GM06990 (cell line): Measurements from ENCODE around the gene CENPO.
"Not testable (repeated sequence)": the region's sequence is repeated elsewhere in the genome, so short reads cannot be mapped to it uniquely, and the experiment has no call there.

ENCODE experiments used
- DNase-seq: peaks from one replicate; pipeline ENCODE4 v3.0.0-alpha.2; 2011; ENCODE audit not compliant: insufficient read length; ENCODE audit errors: extremely low read depth
- H3K27me3 ChIP-seq: replicated peaks from 2 replicates; pipeline ENCODE4 v1.6.0; 2011; ENCODE audit warnings: low read length; ENCODE audit not compliant: control insufficient read depth, insufficient read depth
- H3K36me3 ChIP-seq: 2 replicates; pipeline ENCODE4 v1.5.1; 2011; ENCODE audit warnings: low read length; ENCODE audit not compliant: control insufficient read depth, insufficient read depth
- H3K4me3 ChIP-seq: replicated peaks from 2 replicates; pipeline ENCODE4 v1.5.1; 2011; ENCODE audit warnings: low read depth, mild to moderate bottlenecking, control low read depth, low read length
- TF ChIP-seq, protein P1 (sequence below): IDR thresholded peaks from 2 replicates; pipeline ENCODE4 v1.5.1; 2011; ENCODE audit warnings: low read length, control low read depth, mild to moderate bottlenecking, inconsistent platforms; ENCODE audit not compliant: insufficient read depth, poor library complexity, severe bottlenecking

The CENPO gene

DNA sequence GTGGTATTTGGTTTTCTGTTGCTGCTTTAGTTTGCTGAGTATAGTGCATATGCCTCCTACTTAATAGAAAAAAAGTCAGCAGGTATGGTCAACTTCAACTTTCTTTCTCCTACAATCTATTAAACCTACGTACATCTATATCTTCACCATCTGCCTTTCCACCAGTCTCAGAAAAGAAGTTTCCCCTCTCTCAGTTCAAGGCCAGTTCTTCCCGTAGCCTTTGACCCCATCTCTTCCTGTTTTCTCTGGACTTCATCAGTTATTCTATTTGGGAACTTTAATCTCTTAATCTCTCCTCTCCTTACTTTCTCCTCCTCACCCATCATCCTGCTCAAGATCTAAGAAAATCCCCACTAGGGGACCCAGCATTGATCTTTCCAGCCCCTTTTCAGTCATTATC is 5.7 kb upstream of the CENPO start:
- Histone ChIP-seq H3K27me3 (no peaks in the 10 kb centered on the region), H3K36me3 (no peaks in the 10 kb centered on the region), H3K4me3 (no peak overlapping the region)
- TF ChIP-seq, protein P1, sequence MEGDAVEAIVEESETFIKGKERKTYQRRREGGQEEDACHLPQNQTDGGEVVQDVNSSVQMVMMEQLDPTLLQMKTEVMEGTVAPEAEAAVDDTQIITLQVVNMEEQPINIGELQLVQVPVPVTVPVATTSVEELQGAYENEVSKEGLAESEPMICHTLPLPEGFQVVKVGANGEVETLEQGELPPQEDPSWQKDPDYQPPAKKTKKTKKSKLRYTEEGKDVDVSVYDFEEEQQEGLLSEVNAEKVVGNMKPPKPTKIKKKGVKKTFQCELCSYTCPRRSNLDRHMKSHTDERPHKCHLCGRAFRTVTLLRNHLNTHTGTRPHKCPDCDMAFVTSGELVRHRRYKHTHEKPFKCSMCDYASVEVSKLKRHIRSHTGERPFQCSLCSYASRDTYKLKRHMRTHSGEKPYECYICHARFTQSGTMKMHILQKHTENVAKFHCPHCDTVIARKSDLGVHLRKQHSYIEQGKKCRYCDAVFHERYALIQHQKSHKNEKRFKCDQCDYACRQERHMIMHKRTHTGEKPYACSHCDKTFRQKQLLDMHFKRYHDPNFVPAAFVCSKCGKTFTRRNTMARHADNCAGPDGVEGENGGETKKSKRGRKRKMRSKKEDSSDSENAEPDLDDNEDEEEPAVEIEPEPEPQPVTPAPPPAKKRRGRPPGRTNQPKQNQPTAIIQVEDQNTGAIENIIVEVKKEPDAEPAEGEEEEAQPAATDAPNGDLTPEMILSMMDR = no peak
- DNase-seq = no peak

- no peak for DNase-seq
- Histone ChIP-seq H3K36me3 (no peaks in the 10 kb centered on the region), H3K27me3 (no peaks in the 10 kb centered on the region), H3K4me3 (no peak overlapping the region)
- TF ChIP-seq, protein P1 = no peak
These were observed 4.4 kb upstream of the CENPO start for GRCh38 chr2:24788816-24789215.

DNA sequence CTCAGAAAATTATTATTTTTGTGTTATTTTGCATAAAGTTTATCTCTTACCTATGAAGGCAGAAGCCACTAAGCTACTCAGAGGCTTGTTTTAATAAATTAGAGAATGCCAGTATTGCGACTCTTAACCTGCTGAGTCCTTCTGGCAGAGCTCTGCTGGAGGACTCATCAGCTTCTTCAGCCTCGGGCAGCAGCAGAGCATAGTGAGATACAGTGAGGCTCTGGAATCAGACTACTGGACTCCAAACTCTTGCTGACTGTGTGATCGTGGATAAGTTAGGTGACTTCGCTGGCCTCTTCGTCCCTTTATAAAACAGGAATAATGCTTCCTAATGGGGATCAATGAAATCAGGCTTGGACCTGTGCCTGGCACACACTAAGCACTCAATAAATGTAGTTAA is 1.8 kb upstream of the CENPO start:
- TF ChIP-seq, protein P1 = no peak
- DNase-seq = no peak
- H3K27me3 ChIP-seq = no peaks in the 10 kb centered on the region
- H3K36me3 ChIP-seq = no peaks in the 10 kb centered on the region
- no peak overlapping the region for H3K4me3 ChIP-seq

DNA sequence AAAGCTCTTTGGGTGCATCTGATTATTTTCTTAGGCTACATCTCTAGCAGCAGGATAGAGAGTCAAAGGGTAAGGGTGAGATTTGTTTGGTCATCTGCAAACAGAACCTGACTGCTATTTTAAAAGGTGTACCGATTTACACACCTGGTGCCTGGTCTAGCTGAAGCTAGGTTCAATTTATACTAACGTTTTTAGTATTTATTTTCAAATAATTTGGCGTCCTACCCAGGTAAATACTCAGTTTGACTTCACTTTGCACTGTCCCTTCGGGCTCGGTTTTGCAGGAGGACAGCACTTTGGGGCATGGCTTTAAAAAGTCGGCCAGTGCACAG is 717 bp upstream of the CENPO start:
- TF ChIP-seq, protein P1 = no peak
- Histone ChIP-seq H3K4me3 (peak overlapping the region; percentile 94), H3K27me3 (no peaks in the 10 kb centered on the region)

DNA sequence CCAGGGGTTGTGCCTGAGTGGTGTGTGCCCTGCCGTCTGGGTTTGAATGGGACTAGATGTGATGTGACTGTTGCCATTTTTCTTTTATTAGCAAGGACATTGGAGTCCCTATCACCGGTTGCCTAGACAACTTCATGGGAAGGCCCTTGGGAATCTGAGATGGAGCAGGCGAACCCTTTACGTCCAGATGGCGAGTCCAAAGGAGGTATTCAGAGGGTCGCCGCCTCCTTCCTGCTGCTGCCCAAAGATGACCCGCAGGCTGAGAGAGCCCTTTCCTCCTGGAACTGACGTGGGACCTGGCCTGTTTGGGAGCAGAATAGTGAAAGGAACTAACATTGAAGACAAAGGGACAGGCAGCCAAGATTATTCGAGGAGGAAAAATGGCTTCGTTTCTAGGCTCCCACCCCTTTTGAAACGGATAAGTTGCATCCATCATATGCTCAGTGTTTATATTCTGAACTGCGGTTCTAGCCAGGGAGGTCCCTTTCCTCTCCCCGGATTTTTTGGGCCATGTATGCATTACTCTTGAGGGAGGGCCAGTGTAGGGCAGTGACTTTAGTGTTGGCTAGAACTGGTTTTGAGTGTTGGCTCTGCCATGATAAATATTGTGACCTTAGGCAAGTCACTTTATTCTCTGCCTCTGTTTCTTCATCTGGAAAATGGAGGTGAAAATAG is 673 bp downstream of the CENPO start:
- TF ChIP-seq, protein P1 = no peak
- Histone ChIP-seq H3K4me3 (peak overlapping the region; percentile 94), H3K27me3 (no peaks in the 10 kb centered on the region), H3K36me3 (peaks cover 2% of the 10 kb centered on the region; the same call in 1 of the 2 replicates)
- DNase-seq = no peak

More for the DNA sequence above, 717 bp upstream of the CENPO start:
- DNase-seq = no peak
- peaks cover 2% of the 10 kb centered on the region; the same call in 1 of the 2 replicates for H3K36me3 ChIP-seq

GRCh38 chr2:24797644-24798043 is 4.4 kb downstream of the CENPO start:
- peaks cover 6% of the 10 kb centered on the region; the same call in 1 of the 2 replicates for H3K36me3 ChIP-seq
- TF ChIP-seq, protein P1 = no peak
- H3K4me3 ChIP-seq = no peak overlapping the region
- DNase-seq = no peak
- H3K27me3 ChIP-seq = no peaks in the 10 kb centered on the region

- DNase-seq, H3K4me3 ChIP-seq, H3K36me3 ChIP-seq, H3K27me3 ChIP-seq: not testable (repeated sequence)
These were observed 7.3 kb downstream of the CENPO start for GRCh38 chr2:24800487-24800886.

GRCh38 chr2:24805811-24806660 is 12.8 kb downstream of the CENPO start:
- not testable (repeated sequence) for H3K36me3 ChIP-seq, DNase-seq, H3K4me3 ChIP-seq, H3K27me3 ChIP-seq
